Adrenal gland (tissue), 12 donors: ENCODE data around the gene CYP1B1. TPM values are rescaled to one million over a fixed set of nuclear protein-coding genes. Genes with fewer than 3 reads are reported as not detected.

ENCODE experiments used
- DNase-seq, 7 donors: peaks; one replicate each; pipeline ENCODE4 v3.0.0-alpha.2; 2019 to 2020
- H3K27ac ChIP-seq, 5 donors: fragments of 200-600 bp; sonication (generic) in 4 of 5; 1 replicate in 3 of 5; 2 replicates in 2 of 5; pipeline versions ENCODE4 v1.5.1 to v1.8.0; 2016 to 2020; ENCODE audit warnings: mild to moderate bottlenecking in 1 of 5
- H3K27me3 ChIP-seq: fragments of 200-600 bp; 2 replicates; pipeline ENCODE4 v1.8.0; 2021
- H3K36me3 ChIP-seq, 2 donors: fragments of 200-600 bp; replicated peaks in 1 of 2; 1 replicate in 1 of 2; 2 replicates in 1 of 2; pipeline versions ENCODE4 v1.5.1 to v1.8.0; 2018 to 2022
- H3K4me1 ChIP-seq, 2 donors: fragments of 200-600 bp; replicated peaks in 1 of 2; 1 replicate in 1 of 2; 2 replicates in 1 of 2; pipeline versions ENCODE4 v1.5.1 to v1.8.0; 2018 to 2021
- H3K4me3 ChIP-seq, 4 donors: fragments of 200-600 bp; sonication (generic) in 3 of 4; one replicate each; pipeline ENCODE4 v1.5.1; 2016 to 2018
- H3K9me3 ChIP-seq, 3 donors: fragments of 200-600 bp; sonication (generic) in 1 of 3; replicated peaks in 1 of 3; 1 replicate in 2 of 3; 2 replicates in 1 of 3; pipeline versions ENCODE4 v1.5.1 to v1.8.0; 2016 to 2021
- POLR2A ChIP-seq, 2 donors: fragments of 450-650 bp; IDR thresholded peaks; one replicate each; pipeline ENCODE4 v1.6.1; 2017; ENCODE audit warnings: antibody characterized with exemption in 2 of 2, mild to moderate bottlenecking in 2 of 2, moderate library complexity in 1 of 2
- WGBS, 4 donors: extraction: QIAGEN DNeasy Blood & Tissue Kit in 2 of 4; methylation state at CpG; one replicate each; pipeline versions ENCODE4 v1.1.5 to v1.1.7; 2013 to 2017; 5-methylcytosine and 5-hydroxymethylcytosine counted together
- intact Hi-C, 2 donors: fragments of 100-400 bp; cut with DNase I; formaldehyde crosslinking; loops; one replicate each; pipeline versions ENCODE4 v1.14.1 to v1.15.0; 2022 to 2023
- polyA plus RNA-seq, 3 donors: library from polyadenylated mRNA; stranded (reverse); fragments of 200-250 nt in 2 of 3; fragments of 350-450 nt in 1 of 3; fragmentation: Illumina TruSeq in 1 of 3; extraction: RNeasy Lipid Tissue Mini Kit (QIAGEN cat#74804) in 1 of 3; gene quantifications; one replicate each; pipeline ENCODE4 v1.2.3, GENCODE V29; 2013 to 2014
- total RNA-seq, 9 donors: library from RNA; depleted of rRNA in 4 of 9; stranded (reverse); fragments of >200 nt in 4 of 9; fragments of 120-200 nt in 1 of 9; fragmentation: NEBNext Ultra II Directional in 1 of 9; extraction: Animal tissue kit (Norgen Biotek cat#: 25700) in 1 of 9; gene quantifications; one replicate each; pipeline versions ENCODE4 v1.1.0 to v1.2.4, GENCODE V29; 2013 to 2023
- TF ChIP-seq, protein P1 (sequence below), 6 experiments: fragments of 450-650 bp in 4 of 6; fragments of 200-600 bp in 2 of 6; sonication (generic) in 1 of 6; IDR thresholded peaks; 1 replicate in 5 of 6; 2 replicates in 1 of 6; pipeline versions ENCODE4 v1.5.1 to v1.8.0; 2016 to 2021; ENCODE audit warnings: antibody characterized with exemption in 6 of 6, mild to moderate bottlenecking in 2 of 6, moderate library complexity in 1 of 6
- donor health status: healthy with polysubstance abuse.
- donor health status: Bipolar disorder and iron deficiency.
- donor health status: DM: yes; HTN: yes; CAD: no.
- donor health status: DM: no; HTN: no; CAD: no.
- donor health status: DM: no; HTN: no; CAD: no.
- donor health status: DM: yes; HTN: yes; CAD: no.

CYP1B1 gene
- total and polyA plus RNA-seq, 12 donors = 2.5 to 118 (median 34.4) TPM

DNA sequence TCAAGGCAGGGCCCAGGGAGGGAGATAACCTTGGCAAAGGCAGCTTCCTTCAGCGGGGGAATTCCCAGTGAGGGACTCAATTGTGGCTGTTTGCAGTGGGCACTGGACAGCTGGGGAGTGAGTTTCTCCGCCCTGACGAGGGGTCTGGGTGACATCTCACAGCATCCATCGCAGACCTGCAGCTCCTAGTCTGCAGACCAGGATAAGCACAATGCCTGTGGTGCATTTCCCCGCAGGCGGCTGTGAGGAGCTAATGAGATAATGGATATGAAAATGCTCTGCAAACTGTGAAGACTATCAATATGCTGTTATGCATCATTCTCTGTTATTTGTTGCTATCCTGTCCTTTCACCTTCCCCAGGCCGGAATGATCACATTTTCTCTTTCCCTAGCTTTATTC lies 30.0 kb upstream of the CYP1B1 start:
- peaks cover 13 to 16% of the 10 kb centered on the region in 2 donors for H3K4me1 ChIP-seq
- H3K36me3 ChIP-seq = no peaks in the 10 kb centered on the region
- intact Hi-C loops = no loop called here
- WGBS, 4 donors = 76 to 87% (median 83%) methylated on average over 7 of the region's 7 CpGs
- peak overlapping the region in 4 of 5 donors; percentile 48 to 87 (median 62) for H3K27ac ChIP-seq
- no peak for DNase-seq
- H3K9me3 ChIP-seq = no peaks in the 10 kb centered on the region
- TF ChIP-seq, protein P1, sequence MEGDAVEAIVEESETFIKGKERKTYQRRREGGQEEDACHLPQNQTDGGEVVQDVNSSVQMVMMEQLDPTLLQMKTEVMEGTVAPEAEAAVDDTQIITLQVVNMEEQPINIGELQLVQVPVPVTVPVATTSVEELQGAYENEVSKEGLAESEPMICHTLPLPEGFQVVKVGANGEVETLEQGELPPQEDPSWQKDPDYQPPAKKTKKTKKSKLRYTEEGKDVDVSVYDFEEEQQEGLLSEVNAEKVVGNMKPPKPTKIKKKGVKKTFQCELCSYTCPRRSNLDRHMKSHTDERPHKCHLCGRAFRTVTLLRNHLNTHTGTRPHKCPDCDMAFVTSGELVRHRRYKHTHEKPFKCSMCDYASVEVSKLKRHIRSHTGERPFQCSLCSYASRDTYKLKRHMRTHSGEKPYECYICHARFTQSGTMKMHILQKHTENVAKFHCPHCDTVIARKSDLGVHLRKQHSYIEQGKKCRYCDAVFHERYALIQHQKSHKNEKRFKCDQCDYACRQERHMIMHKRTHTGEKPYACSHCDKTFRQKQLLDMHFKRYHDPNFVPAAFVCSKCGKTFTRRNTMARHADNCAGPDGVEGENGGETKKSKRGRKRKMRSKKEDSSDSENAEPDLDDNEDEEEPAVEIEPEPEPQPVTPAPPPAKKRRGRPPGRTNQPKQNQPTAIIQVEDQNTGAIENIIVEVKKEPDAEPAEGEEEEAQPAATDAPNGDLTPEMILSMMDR (IDR thresholded peaks at IDR 0.05) = no peak
- no peak for TF ChIP-seq POLR2A (IDR thresholded peaks at IDR 0.05)
- no peaks in the 10 kb centered on the region for H3K27me3 ChIP-seq
- no peak overlapping the region for H3K4me3 ChIP-seq

DNA sequence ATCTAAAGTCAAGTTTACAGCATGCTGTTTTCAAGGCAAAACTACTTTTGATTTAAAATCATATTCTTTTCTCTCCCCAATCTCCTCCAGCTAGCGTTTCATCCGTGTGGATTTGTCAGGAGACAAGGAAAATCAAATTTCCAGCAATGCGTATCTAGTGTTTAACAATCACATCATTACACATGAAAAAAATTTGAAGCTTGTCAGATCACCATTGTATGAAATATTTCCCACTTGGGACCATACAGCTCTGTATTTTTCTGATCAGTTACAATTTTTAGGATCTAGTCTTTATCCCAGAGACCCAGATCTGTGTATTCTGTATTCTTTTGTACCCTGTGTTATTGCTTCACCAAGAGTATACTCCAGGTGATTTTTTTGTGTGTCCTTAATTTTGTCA lies 28.6 kb upstream of the CYP1B1 start:
- Histone ChIP-seq H3K4me3 (no peak overlapping the region), H3K4me1 (peaks cover 13 to 16% of the 10 kb centered on the region in 2 donors), H3K9me3 (no peaks in the 10 kb centered on the region), H3K27me3 (no peaks in the 10 kb centered on the region), H3K27ac (no peak overlapping the region), H3K36me3 (no peaks in the 10 kb centered on the region)
- 98 to 100% (median 99%) methylated on average over 3 of the region's 3 CpGs for WGBS, 4 donors
- intact Hi-C loops = no loop called here
- TF ChIP-seq, protein P1 (IDR thresholded peaks at IDR 0.05) = no peak
- no peak for TF ChIP-seq POLR2A (IDR thresholded peaks at IDR 0.05)
- DNase-seq = no peak

DNA sequence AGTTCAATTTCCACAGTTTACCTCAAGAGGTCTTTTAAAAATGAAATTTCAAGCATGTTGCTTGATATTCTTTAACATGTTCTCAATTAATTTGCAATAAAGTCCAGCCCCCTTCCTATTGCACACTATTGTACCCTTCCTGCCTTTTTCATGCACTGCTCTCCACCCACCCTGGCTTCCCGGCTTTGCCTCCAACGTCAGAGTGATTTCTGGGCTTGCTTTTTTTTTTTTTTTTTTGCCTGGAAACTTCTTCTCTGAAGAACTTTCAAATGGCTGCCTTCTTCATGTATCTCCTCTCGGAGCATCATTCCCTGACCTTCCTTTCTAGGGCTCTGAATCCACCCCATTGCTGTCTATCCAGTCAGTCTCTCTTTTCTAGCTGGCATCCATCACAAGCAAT lies 24.4 kb upstream of the CYP1B1 start:
- intact Hi-C loops = no loop called here
- peaks cover 0 to 20% of the 10 kb centered on the region in 2 donors for H3K4me1 ChIP-seq
- H3K9me3 ChIP-seq = no peaks in the 10 kb centered on the region
- H3K4me3 ChIP-seq = no peak overlapping the region
- H3K27me3 ChIP-seq = no peaks in the 10 kb centered on the region
- 75 to 79% (median 77%) methylated on average over 3 of the region's 3 CpGs for WGBS, 4 donors
- no peak for TF ChIP-seq POLR2A (IDR thresholded peaks at IDR 0.05)
- TF ChIP-seq, protein P1 (IDR thresholded peaks at IDR 0.05) = no peak
- no peak overlapping the region for H3K27ac ChIP-seq
- no peak for DNase-seq
- H3K36me3 ChIP-seq = no peaks in the 10 kb centered on the region

DNA sequence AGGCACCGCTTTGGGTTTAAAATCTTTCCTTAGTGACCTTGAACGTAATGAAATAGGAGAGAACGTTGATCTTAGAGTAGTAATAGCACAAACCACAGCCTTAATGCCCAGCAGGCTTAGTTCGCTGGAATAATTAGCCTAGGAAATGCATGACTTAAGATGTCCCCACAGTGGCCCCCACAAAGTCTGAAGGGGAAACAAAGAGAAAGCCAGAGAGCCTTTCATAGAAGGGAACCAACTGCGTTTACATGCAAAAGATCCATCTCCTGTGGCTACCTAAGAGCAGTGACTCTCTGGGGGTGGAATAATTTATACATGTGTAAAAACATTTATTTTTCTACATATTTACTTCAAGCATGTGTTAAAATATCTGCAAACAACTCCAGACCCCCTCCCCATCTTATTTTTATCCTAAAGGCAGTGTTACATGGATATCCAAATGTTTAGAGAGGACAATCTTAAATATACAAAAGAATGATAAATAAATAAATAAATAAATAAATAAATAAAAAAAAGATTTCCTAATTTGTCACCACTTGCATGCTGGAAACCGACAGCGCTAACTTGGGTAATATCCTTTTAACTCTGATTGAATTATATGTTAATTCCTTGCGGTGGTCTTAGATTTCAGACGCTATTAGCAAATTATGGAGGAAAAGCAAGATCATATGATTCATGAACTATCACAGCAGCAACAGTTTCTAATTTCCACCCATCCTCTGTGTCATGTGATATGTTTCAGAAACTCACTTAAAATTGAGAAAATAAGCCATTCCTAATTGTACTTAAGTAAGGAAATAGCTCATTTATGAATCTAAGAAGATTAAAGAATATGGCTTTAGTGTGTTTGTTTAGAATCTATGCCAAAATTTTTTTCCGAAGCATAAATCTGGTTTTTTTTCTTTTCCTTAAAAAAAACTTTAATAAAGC lies 23.4 kb upstream of the CYP1B1 start:
- H3K36me3 ChIP-seq = no peaks in the 10 kb centered on the region
- H3K4me1 ChIP-seq = peaks cover 0 to 20% of the 10 kb centered on the region in 2 donors
- intact Hi-C loops = no loop called here
- DNase-seq = no peak
- H3K27ac ChIP-seq = peak overlapping the region in 2 of 5 donors; percentile 45 to 65
- no peaks in the 10 kb centered on the region for H3K27me3 ChIP-seq
- no peaks in the 10 kb centered on the region for H3K9me3 ChIP-seq
- WGBS, 4 donors = 63 to 69% (median 64%) methylated on average over 10 of the region's 10 CpGs
- peak overlapping the region in 1 of 4 donors; percentile 32 for H3K4me3 ChIP-seq
- TF ChIP-seq, protein P1 (IDR thresholded peaks at IDR 0.05) = no peak
- no peak for TF ChIP-seq POLR2A (IDR thresholded peaks at IDR 0.05)
